HepG2 (cell line): ENCODE measurements around the gene GGNBP2. TPM values are rescaled to one million over a fixed set of nuclear protein-coding genes. Genes with fewer than 3 reads are reported as not detected.

Experiments
- ATAC-seq: fragments of 200-7000 bp; cut with Tn5 transposase; 3 replicates; pipeline ENCODE4 v1.9.1; 2020; ENCODE audit warnings: mild to moderate bottlenecking, moderate library complexity
- BruUV-seq: library from RNA; stranded (reverse); fragments of 400-500 nt; replicated peaks from 2 replicates; lab custom pipeline; 2021; lab: Mats Ljungman, UMichigan
- CTCF ChIA-PET: fragments of 300-600 bp; formaldehyde crosslinking; extraction: SDS; loops from one replicate; lab custom pipeline; 2021; ENCODE audit warnings: low total read pairs, inconsistent platforms, low intra/inter-chr PET ratio; lab: Yijun Ruan, JAX
- POLR2A ChIA-PET: fragments of 350-600 bp; sonication (Branson Sonifier 250); formaldehyde crosslinking; loops from one replicate; lab custom pipeline; 2020; ENCODE audit warnings: antibody characterized with exemption, inconsistent platforms; lab: Yijun Ruan, JAX
- DNase-seq: peaks from one replicate; pipeline ENCODE4 v3.0.0-alpha.2; 2015; ENCODE audit warnings: low spot score
- FAIRE-seq: peaks from 3 replicates; lab custom pipeline; 2011; peaks lifted over from hg19 to GRCh38; lab: Jason Lieb, UNC
- H2AFZ ChIP-seq: one replicate; pipeline ENCODE4 v1.6.1; 2011; ENCODE audit warnings: low read length, inconsistent platforms
- H3K27ac ChIP-seq: fragments of 300-600 bp; 3 replicates; pipeline ENCODE4 v1.8.0; 2011; ENCODE audit warnings: mixed run types, mild to moderate bottlenecking, mixed read lengths, low read length, inconsistent platforms; ENCODE audit not compliant: insufficient read depth; ENCODE audit errors: extremely low read length
- H3K27me3 ChIP-seq, 2 experiments: fragments of 200-600 bp in 1 of 2; 2 replicates in 1 of 2; 3 replicates in 1 of 2; pipeline versions ENCODE4 v1.6.0 to v1.8.0; 2011; ENCODE audit warnings: low read length in 2 of 2, mild to moderate bottlenecking in 2 of 2, moderate library complexity in 2 of 2, inconsistent platforms in 1 of 2; ENCODE audit not compliant: insufficient read depth in 2 of 2, control insufficient read depth in 1 of 2
- H3K36me3 ChIP-seq, 2 experiments: fragments of 200-600 bp in 1 of 2; replicated peaks in 1 of 2; 2 replicates in 1 of 2; 3 replicates in 1 of 2; pipeline versions ENCODE4 v1.5.1 to v1.8.0; 2011; ENCODE audit warnings: low read length in 2 of 2, inconsistent platforms in 1 of 2; ENCODE audit not compliant: insufficient read depth in 2 of 2, control insufficient read depth in 1 of 2
- H3K4me1 ChIP-seq: 2 replicates; pipeline ENCODE4 v1.5.1; 2012; ENCODE audit warnings: low read length, inconsistent platforms; ENCODE audit not compliant: insufficient read depth
- H3K4me2 ChIP-seq: 2 replicates; pipeline ENCODE4 v1.6.0; 2011; ENCODE audit warnings: low read depth, low read length, inconsistent platforms
- H3K4me3 ChIP-seq, 3 experiments: fragments of 200-600 bp in 1 of 3; sonication (generic), shearing (Covaris generic) in 1 of 3; replicated peaks in 1 of 3; 2 replicates each; pipeline ENCODE4 v1.5.1; 2011 to 2016; ENCODE audit warnings: low read length in 3 of 3, inconsistent platforms in 2 of 3, low read depth in 2 of 3, mild to moderate bottlenecking in 2 of 3, control low read depth in 1 of 3, mixed read lengths in 1 of 3; ENCODE audit not compliant: insufficient read depth in 1 of 3
- H3K79me2 ChIP-seq: one replicate; pipeline ENCODE4 v1.6.1; 2011; ENCODE audit warnings: low read length, inconsistent platforms; ENCODE audit not compliant: insufficient read depth
- H3K9ac ChIP-seq: 2 replicates; pipeline ENCODE4 v1.6.0; 2011; ENCODE audit warnings: mild to moderate bottlenecking, low read depth, low read length, inconsistent platforms; ENCODE audit not compliant: insufficient read depth
- H3K9me3 ChIP-seq: 2 replicates; pipeline ENCODE4 v1.5.1; 2012; ENCODE audit warnings: mild to moderate bottlenecking, low read length
- H4K20me1 ChIP-seq: 2 replicates; pipeline ENCODE4 v1.6.0; 2011; ENCODE audit warnings: inconsistent platforms, mild to moderate bottlenecking, low read length, moderate library complexity; ENCODE audit not compliant: insufficient read depth
- ARNTL ChIP-seq: sonication (generic); formaldehyde crosslinking; IDR thresholded peaks from 2 replicates; pipeline ENCODE4 v1.4.0; 2020; ENCODE audit warnings: mild to moderate bottlenecking, missing genetic modification reagents
- ATAD3A ChIP-seq: sonication (generic); formaldehyde crosslinking; IDR thresholded peaks from 2 replicates; pipeline ENCODE4 v1.4.0; 2020; ENCODE audit warnings: missing genetic modification reagents
- FOXK1 ChIP-seq: sonication (generic); formaldehyde crosslinking; IDR thresholded peaks from 2 replicates; pipeline ENCODE4 v1.4.0; 2020; ENCODE audit warnings: low read depth, missing genetic modification reagents, borderline replicate concordance
- GABPA ChIP-seq, 2 experiments: IDR thresholded peaks; 2 replicates each; pipeline ENCODE4 v1.6.1; 2011 to 2016; ENCODE audit warnings: low read depth in 2 of 2, low read length in 1 of 2, missing biosample characterization in 1 of 2, missing genetic modification characterization in 1 of 2
- HMGA1 ChIP-seq: sonication (generic); formaldehyde crosslinking; conservative IDR thresholded peaks from 2 replicates; pipeline ENCODE4 v1.4.0; 2020; ENCODE audit warnings: missing genetic modification reagents
- ISL2 ChIP-seq: sonication (generic); formaldehyde crosslinking; IDR thresholded peaks from 2 replicates; pipeline ENCODE4 v1.5.0; 2020; ENCODE audit warnings: missing genetic modification reagents
- PAXIP1 ChIP-seq: sonication (generic); formaldehyde crosslinking; conservative IDR thresholded peaks from 2 replicates; pipeline ENCODE4 v1.4.0; 2020; ENCODE audit warnings: mild to moderate bottlenecking, missing genetic modification reagents, moderate library complexity
- PCBP1 ChIP-seq: fragments of 200-400 bp; formaldehyde crosslinking; IDR thresholded peaks from 2 replicates; pipeline ENCODE4 v1.6.1; 2017; ENCODE audit warnings: mild to moderate bottlenecking, low read depth, low read length, borderline replicate concordance
- SIX4 ChIP-seq: sonication (generic); formaldehyde crosslinking; IDR thresholded peaks from 2 replicates; pipeline ENCODE4 v1.4.0; 2020; ENCODE audit warnings: missing genetic modification reagents
- SNAPC5 ChIP-seq: sonication (generic); formaldehyde crosslinking; IDR thresholded peaks from 2 replicates; pipeline ENCODE4 v1.8.1; 2023; ENCODE audit warnings: mild to moderate bottlenecking, missing genetic modification reagents, borderline replicate concordance
- ZBTB10 ChIP-seq: sonication (generic); formaldehyde crosslinking; IDR thresholded peaks from 2 replicates; pipeline ENCODE4 v1.4.0; 2020; ENCODE audit warnings: missing genetic modification reagents, borderline replicate concordance
- ZKSCAN1 ChIP-seq: fragments of 150-350 bp; IDR thresholded peaks from 2 replicates; pipeline ENCODE4 v1.6.1; 2014; ENCODE audit warnings: low read length
- ZMYM4 ChIP-seq: sonication (generic); formaldehyde crosslinking; IDR thresholded peaks from 2 replicates; pipeline ENCODE4 v1.8.1; 2023; ENCODE audit warnings: mild to moderate bottlenecking, missing genetic modification reagents
- ZNF20 ChIP-seq: sonication (generic); formaldehyde crosslinking; IDR thresholded peaks from 2 replicates; pipeline ENCODE4 v1.4.0; 2020; ENCODE audit warnings: mild to moderate bottlenecking, moderate library complexity, missing genetic modification reagents
- ZNF350 ChIP-seq: sonication (generic); formaldehyde crosslinking; IDR thresholded peaks from 2 replicates; pipeline ENCODE4 v1.4.0; 2020; ENCODE audit warnings: mild to moderate bottlenecking, low read depth, missing genetic modification reagents, borderline replicate concordance
- ZNF510 ChIP-seq: sonication (generic); formaldehyde crosslinking; IDR thresholded peaks from 2 replicates; pipeline ENCODE4 v1.4.0; 2020; ENCODE audit warnings: low read depth, mild to moderate bottlenecking, missing genetic modification reagents
- ZNF567 ChIP-seq: sonication (generic); formaldehyde crosslinking; IDR thresholded peaks from 2 replicates; pipeline ENCODE4 v1.8.1; 2023; ENCODE audit warnings: mild to moderate bottlenecking, missing genetic modification reagents, borderline replicate concordance
- ZNF619 ChIP-seq: sonication (generic); formaldehyde crosslinking; IDR thresholded peaks from 2 replicates; pipeline ENCODE4 v1.4.0; 2020; ENCODE audit warnings: mild to moderate bottlenecking, missing genetic modification reagents
- ZNF879 ChIP-seq: sonication (generic); formaldehyde crosslinking; IDR thresholded peaks from 2 replicates; pipeline ENCODE4 v1.8.1; 2023; ENCODE audit warnings: missing genetic modification reagents
- WGBS: methylation state at CpG from one replicate; pipeline ENCODE4 v1.1.6; 2017; ENCODE audit warnings: low lambda C conversion rate; 5-methylcytosine and 5-hydroxymethylcytosine counted together
- in situ Hi-C: cut with HindIII; loops from 2 replicates; pipeline ENCODE4 v1.10.0; 2017; ENCODE audit warnings: low pct_unique_long_range_greater_than_20kb; ENCODE audit not compliant: extremely low pct_ligation_motif_present
- intact Hi-C: fragments of 100-400 bp; cut with micrococcal nuclease; formaldehyde crosslinking; loops from one replicate; pipeline ENCODE4 v1.10.0; 2022; ENCODE audit not compliant: unreplicated experiment
- polyA plus RNA-seq, 8 experiments: library from polyadenylated mRNA; depleted of rRNA in 3 of 8; stranded (reverse) in 7 of 8; unstranded in 1 of 8; fragments of >200 nt; fragmentation: Illumina TruSeq in 4 of 8; extraction: Trizol in 4 of 8; gene quantifications; 2 replicates each; pipeline versions ENCODE4 v1.2.1 to v1.2.3, GENCODE V29; 2011 to 2016; ENCODE audit warnings: low read depth in 4 of 8, missing spikeins in 1 of 8, mixed read lengths in 1 of 8; ENCODE audit not compliant: insufficient read depth in 1 of 8
- total RNA-seq, 5 experiments: library from RNA; depleted of rRNA; stranded (reverse); fragments of >200 nt; fragmentation: Illumina TruSeq; extraction: Trizol; gene quantifications; 2 replicates each; pipeline ENCODE4 v1.2.3, GENCODE V29; 2016; ENCODE audit warnings: low read depth in 1 of 5

The GGNBP2 gene
- total and polyA plus RNA-seq, 2 of the 13 experiments (the other 11 are each of a cell fraction or from before 2014, with no cell fraction given), result 53.3 to 84.2 TPM

GRCh38 chr17:36501351-36501750 is 43.4 kb upstream of the GGNBP2 start (continued):
- no peak for TF ChIP-seq ZKSCAN1
- no peak for TF ChIP-seq ATAD3A (CRISPR knock-in tag)
- TF ChIP-seq SIX4 (CRISPR knock-in tag), result no peak
- TF ChIP-seq PCBP1, result no peak
- no peak for TF ChIP-seq ZMYM4 (CRISPR knock-in tag)

- DNase-seq, result no peak
- TF ChIP-seq ZNF879 (no peak), ZNF619 (no peak), ZNF20 (CRISPR knock-in tag) (no peak), ZNF510 (CRISPR knock-in tag) (no peak), ARNTL (CRISPR knock-in tag) (no peak), PAXIP1 (CRISPR knock-in tag) (no peak), ZNF567 (no peak), HMGA1 (CRISPR knock-in tag) (no peak), FOXK1 (CRISPR knock-in tag) (no peak), GABPA (IDR thresholded peaks at IDR 0.05; ENCODE audit: low read depth, low read length) (no peak), GABPA (CRISPR knock-in tag; IDR thresholded peaks at IDR 0.05; ENCODE audit: low read depth) (no peak), ISL2 (CRISPR knock-in tag) (no peak), ZNF350 (CRISPR knock-in tag) (no peak), ZBTB10 (no peak), SNAPC5 (CRISPR knock-in tag) (no peak)
Observed at GRCh38 chr17:36501963-36502362, 42.8 kb upstream of the GGNBP2 start.

More at GRCh38 chr17:36501963-36502362, 42.8 kb upstream of the GGNBP2 start:
- FAIRE-seq (no peak), ATAC-seq (no peak)
- ChIA-PET POLR2A (no interaction called here), CTCF (no interaction called here)
- Histone ChIP-seq H3K36me3 (peaks cover 33 to 67% of the 10 kb centered on the region in 2 experiments), H3K27me3 (no peaks in the 10 kb centered on the region), H4K20me1 (no peaks in the 10 kb centered on the region), H3K79me2 (no peaks in the 10 kb centered on the region), H3K4me2 (no peak overlapping the region), H3K4me1 (peaks cover 15% of the 10 kb centered on the region), H3K9me3 (no peaks in the 10 kb centered on the region), H3K9ac (no peak overlapping the region), H3K27ac (no peak overlapping the region), H2AFZ (no peak overlapping the region), H3K4me3 (no peak overlapping the region)
- WGBS, result 100% methylated on average over 5 of the region's 6 CpGs
- no TSS peak for BruUV-seq
- intact Hi-C loops, result no loop called here
- in situ Hi-C loops, result no loop called here
